Bronchial epithelial cell (primary cell): ENCODE results near the gene SMARCA4. TPM values are rescaled to one million over a fixed set of nuclear protein-coding genes. Genes with fewer than 3 reads are reported as not detected.
"Not testable (repeated sequence)": the region's sequence is repeated elsewhere in the genome, so short reads cannot be mapped to it uniquely, and the experiment has no call there.

Experiments used
- DNase-seq: peaks from one replicate; pipeline ENCODE4 v3.0.0-alpha.2; 2010; ENCODE audit warnings: low read depth
- FAIRE-seq: peaks from 2 replicates; lab custom pipeline; 2011; peaks lifted over from hg19 to GRCh38; lab: Jason Lieb, UNC
- H3K27me3 ChIP-seq: 2 replicates; pipeline ENCODE4 v1.5.1; 2011; ENCODE audit warnings: low read length; ENCODE audit not compliant: control insufficient read depth, insufficient read depth
- H3K36me3 ChIP-seq: 2 replicates; pipeline ENCODE4 v1.5.1; 2011; ENCODE audit warnings: low read length; ENCODE audit not compliant: control insufficient read depth, insufficient read depth
- H3K4me3 ChIP-seq: 2 replicates; pipeline ENCODE4 v1.5.1; 2011; ENCODE audit warnings: mild to moderate bottlenecking, low read depth, low read length, control low read depth
- total RNA-seq: library from RNA; depleted of rRNA; stranded (reverse); fragments of >200 nt; gene quantifications from 2 replicates; pipeline ENCODE4 v1.2.1, GENCODE V29; 2014
- TF ChIP-seq, protein P1 (sequence below): IDR thresholded peaks from 2 replicates; pipeline ENCODE4 v1.5.1; 2011; ENCODE audit warnings: mild to moderate bottlenecking, moderate library complexity, low read length, control low read depth, inconsistent platforms; ENCODE audit not compliant: insufficient read depth, severe bottlenecking

Gene SMARCA4
- total RNA-seq, 1 donor from 2014 or later, result 49.2 TPM

GRCh38 chr19:11101057-11101456 is 140.2 kb downstream of the SMARCA4 start:
- Histone ChIP-seq H3K4me3 (no peak overlapping the region), H3K36me3 (peaks cover 32% of the 10 kb centered on the region), H3K27me3 (no peaks in the 10 kb centered on the region)
- DNase-seq (no peak), FAIRE-seq (no peak)
- TF ChIP-seq, protein P1, sequence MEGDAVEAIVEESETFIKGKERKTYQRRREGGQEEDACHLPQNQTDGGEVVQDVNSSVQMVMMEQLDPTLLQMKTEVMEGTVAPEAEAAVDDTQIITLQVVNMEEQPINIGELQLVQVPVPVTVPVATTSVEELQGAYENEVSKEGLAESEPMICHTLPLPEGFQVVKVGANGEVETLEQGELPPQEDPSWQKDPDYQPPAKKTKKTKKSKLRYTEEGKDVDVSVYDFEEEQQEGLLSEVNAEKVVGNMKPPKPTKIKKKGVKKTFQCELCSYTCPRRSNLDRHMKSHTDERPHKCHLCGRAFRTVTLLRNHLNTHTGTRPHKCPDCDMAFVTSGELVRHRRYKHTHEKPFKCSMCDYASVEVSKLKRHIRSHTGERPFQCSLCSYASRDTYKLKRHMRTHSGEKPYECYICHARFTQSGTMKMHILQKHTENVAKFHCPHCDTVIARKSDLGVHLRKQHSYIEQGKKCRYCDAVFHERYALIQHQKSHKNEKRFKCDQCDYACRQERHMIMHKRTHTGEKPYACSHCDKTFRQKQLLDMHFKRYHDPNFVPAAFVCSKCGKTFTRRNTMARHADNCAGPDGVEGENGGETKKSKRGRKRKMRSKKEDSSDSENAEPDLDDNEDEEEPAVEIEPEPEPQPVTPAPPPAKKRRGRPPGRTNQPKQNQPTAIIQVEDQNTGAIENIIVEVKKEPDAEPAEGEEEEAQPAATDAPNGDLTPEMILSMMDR, result no peak

- no peak for FAIRE-seq
- DNase-seq, result no peak
- Histone ChIP-seq H3K27me3 (no peaks in the 10 kb centered on the region), H3K4me3 (no peak overlapping the region), H3K36me3 (peaks cover 40% of the 10 kb centered on the region)
- TF ChIP-seq, protein P1, result no peak
Observed at GRCh38 chr19:11102944-11103343, 142.1 kb downstream of the SMARCA4 start.

DNA sequence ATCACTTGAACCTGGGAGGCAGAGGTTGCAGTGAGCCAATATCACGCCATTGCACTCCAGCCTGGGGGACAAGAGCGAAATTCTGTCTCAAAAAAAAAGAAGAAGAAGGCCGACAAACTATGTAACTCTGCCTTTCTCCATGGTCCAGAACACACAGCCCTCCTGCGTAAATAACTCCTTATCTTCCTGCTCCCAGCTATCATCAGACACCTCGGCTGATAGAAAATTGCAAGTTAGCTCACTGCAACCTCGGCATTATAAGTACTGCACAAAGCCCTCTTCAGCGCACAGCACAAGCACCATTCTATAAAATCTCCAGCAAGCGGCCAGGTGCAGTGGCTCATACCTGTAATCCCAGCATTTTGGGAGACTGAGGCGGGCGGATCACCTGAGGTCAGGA is 142.8 kb downstream of the SMARCA4 start:
- DNase-seq, H3K4me3 ChIP-seq, FAIRE-seq, H3K27me3 ChIP-seq: not testable (repeated sequence)
- H3K36me3 ChIP-seq, result peaks cover 43% of the 10 kb centered on the region

DNA sequence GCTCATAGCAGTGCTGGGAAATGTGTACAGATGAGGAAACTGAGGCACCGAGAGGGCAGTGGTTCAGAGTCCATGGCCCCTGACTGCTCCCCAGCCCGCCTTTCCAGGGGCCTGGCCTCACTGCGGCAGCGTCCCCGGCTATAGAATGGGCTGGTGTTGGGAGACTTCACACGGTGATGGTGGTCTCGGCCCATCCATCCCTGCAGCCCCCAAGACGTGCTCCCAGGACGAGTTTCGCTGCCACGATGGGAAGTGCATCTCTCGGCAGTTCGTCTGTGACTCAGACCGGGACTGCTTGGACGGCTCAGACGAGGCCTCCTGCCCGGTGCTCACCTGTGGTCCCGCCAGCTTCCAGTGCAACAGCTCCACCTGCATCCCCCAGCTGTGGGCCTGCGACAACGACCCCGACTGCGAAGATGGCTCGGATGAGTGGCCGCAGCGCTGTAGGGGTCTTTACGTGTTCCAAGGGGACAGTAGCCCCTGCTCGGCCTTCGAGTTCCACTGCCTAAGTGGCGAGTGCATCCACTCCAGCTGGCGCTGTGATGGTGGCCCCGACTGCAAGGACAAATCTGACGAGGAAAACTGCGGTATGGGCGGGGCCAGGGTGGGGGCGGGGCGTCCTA is 144.3 kb downstream of the SMARCA4 start:
- Histone ChIP-seq H3K27me3 (no peaks in the 10 kb centered on the region), H3K4me3 (no peak overlapping the region), H3K36me3 (peaks cover 44% of the 10 kb centered on the region)
- TF ChIP-seq, protein P1, result no peak
- DNase-seq, result no peak
- FAIRE-seq, result no peak

GRCh38 chr19:11106477-11106876 is 145.6 kb downstream of the SMARCA4 start:
- Histone ChIP-seq H3K36me3 (peaks cover 50% of the 10 kb centered on the region), H3K4me3 (no peak overlapping the region), H3K27me3 (no peaks in the 10 kb centered on the region)
- FAIRE-seq, result no peak
- TF ChIP-seq, protein P1, result no peak
- no peak for DNase-seq

DNA sequence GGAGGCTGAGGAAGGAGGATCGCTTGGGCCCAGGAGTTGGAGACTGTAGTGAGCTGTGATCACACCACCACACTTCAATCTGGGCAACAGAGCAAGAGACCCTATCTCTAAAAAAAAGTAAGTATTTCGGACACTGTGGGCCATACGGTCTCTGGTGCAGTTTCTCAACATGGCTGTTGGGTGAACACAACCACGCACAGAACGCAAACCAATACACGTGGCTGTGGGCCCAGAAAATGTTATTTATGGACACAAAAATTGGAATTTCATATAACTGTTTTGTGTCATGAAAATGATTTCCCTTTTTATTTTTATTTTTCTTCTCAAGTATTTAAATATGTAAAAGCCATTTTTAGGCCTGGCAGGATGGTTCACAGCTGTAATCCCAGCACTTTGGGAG is 147.9 kb downstream of the SMARCA4 start:
- DNase-seq (no peak), FAIRE-seq (no peak)
- TF ChIP-seq, protein P1, result no peak
- no peak overlapping the region for H3K4me3 ChIP-seq
- H3K27me3 ChIP-seq, result no peaks in the 10 kb centered on the region
- peaks cover 57% of the 10 kb centered on the region for H3K36me3 ChIP-seq
